K562 (cell line): ENCODE measurements around the gene BCR. TPM values are rescaled to one million over a fixed set of nuclear protein-coding genes. Genes with fewer than 3 reads are reported as not detected.

ENCODE experiments used
- polyA plus RNA-seq, 8 experiments: library from polyadenylated mRNA; depleted of rRNA in 4 of 8; stranded (reverse) in 5 of 8; unstranded in 3 of 8; fragments of >200 nt; fragmentation: Nextera tagmentation in 2 of 8; fragmentation: Illumina TruSeq in 1 of 8; extraction: Ambion mirVana in 2 of 8; extraction: Trizol in 1 of 8; gene quantifications; 2 replicates each; pipeline versions ENCODE4 v1.2.1 to v1.2.3, GENCODE V29; 2011 to 2014; ENCODE audit warnings: inconsistent platforms in 1 of 8, missing spikeins in 1 of 8
- small RNA-seq: library from RNA; depleted of rRNA; stranded (forward); fragments of <200 nt; gene quantifications from one replicate; pipeline ENCODE3, GENCODE V24; 2014
- total RNA-seq, 7 experiments: library from RNA; depleted of rRNA in 6 of 7; stranded (reverse); fragments of >200 nt in 6 of 7; fragmentation: Illumina TruSeq in 2 of 7; extraction: Trizol in 2 of 7; gene quantifications; 2 replicates each; pipeline versions ENCODE4 v1.2.1 to v1.2.3, GENCODE V29; 2011 to 2021; ENCODE audit warnings: low replicate concordance in 1 of 7

The BCR gene
- total and polyA plus RNA-seq, 9 of the 15 experiments (the other 6 are each of a cell fraction or from before 2014, with no cell fraction given), result 0.41 to 150 (median 45.6) TPM

Small RNA genes lying within 50 kb of the gene (small RNA-seq; reads per million reads assigned to genes)
- gene BCRP8, result not detected
- not detected for gene RF00017
- gene RF00066, result not detected
- not detected for gene RN7SL263P

Other genes with a start within 250 kb of the BCR start
- gene GNAZ, start 110.0 kb upstream of the BCR start, total RNA-seq (2014; rRNA removed), result 0.14 and 0.24 TPM in 2 replicates
- gene GNAZ, start 110.0 kb upstream of the BCR start, total RNA-seq (2014; rRNA removed; fragmentation: Illumina TruSeq; extraction: Trizol), result 0.04 and 0.10 TPM in 2 replicates
- 0.04 and 0.11 TPM in 2 replicates for gene GNAZ, start 110.0 kb upstream of the BCR start, total RNA-seq (2015; rRNA removed; fragmentation: Illumina TruSeq; extraction: Trizol)
- gene GNAZ, start 110.0 kb upstream of the BCR start, total RNA-seq (2021), result 0.22 and 0.74 TPM in 2 replicates
- gene GNAZ, start 110.0 kb upstream of the BCR start, polyA plus RNA-seq (2011; rRNA removed), result 0.13 and 0.22 TPM in 2 replicates
- 0.12 and 0.13 TPM in 2 replicates for gene GNAZ, start 110.0 kb upstream of the BCR start, polyA plus RNA-seq (2014; fragmentation: Illumina TruSeq; extraction: Trizol)
- gene GNAZ, start 110.0 kb upstream of the BCR start, polyA plus RNA-seq (2014; fragmentation: Nextera tagmentation; extraction: Ambion mirVana), result not detected
- 0.18 TPM in 1 of 2 replicates, not detected in the other for gene GNAZ, start 110.0 kb upstream of the BCR start, polyA plus RNA-seq (2014; rRNA removed)
- gene RSPH14, start 38.5 kb upstream of the BCR start, total RNA-seq (2014; rRNA removed), result not detected in 2 replicates
- not detected in 2 replicates for gene RSPH14, start 38.5 kb upstream of the BCR start, total RNA-seq (2014; rRNA removed; fragmentation: Illumina TruSeq; extraction: Trizol)
- gene RSPH14, start 38.5 kb upstream of the BCR start, total RNA-seq (2015; rRNA removed; fragmentation: Illumina TruSeq; extraction: Trizol), result not detected in 2 replicates
- gene RSPH14, start 38.5 kb upstream of the BCR start, total RNA-seq (2021), result not detected in 2 replicates
- 0.24 TPM in 1 of 2 replicates, not detected in the other for gene RSPH14, start 38.5 kb upstream of the BCR start, polyA plus RNA-seq (2011; rRNA removed)
- gene RSPH14, start 38.5 kb upstream of the BCR start, polyA plus RNA-seq (2014; fragmentation: Illumina TruSeq; extraction: Trizol), result not detected in 2 replicates
- gene RSPH14, start 38.5 kb upstream of the BCR start, polyA plus RNA-seq (2014; fragmentation: Nextera tagmentation; extraction: Ambion mirVana), result under 1 TPM in 1 of 2 experiments, not detected in 1; 0.35 TPM
- not detected in 2 replicates for gene RSPH14, start 38.5 kb upstream of the BCR start, polyA plus RNA-seq (2014; rRNA removed)
- gene RAB36, start 35.0 kb upstream of the BCR start, total RNA-seq (2014; rRNA removed), result 0.04 and 0.50 TPM in 2 replicates
- gene RAB36, start 35.0 kb upstream of the BCR start, total RNA-seq (2014; rRNA removed; fragmentation: Illumina TruSeq; extraction: Trizol), result not detected in 2 replicates
- not detected in 2 replicates for gene RAB36, start 35.0 kb upstream of the BCR start, total RNA-seq (2015; rRNA removed; fragmentation: Illumina TruSeq; extraction: Trizol)
- gene RAB36, start 35.0 kb upstream of the BCR start, total RNA-seq (2021), result 0.09 TPM in 1 of 2 replicates, not detected in the other
- 0.01 and 0.04 TPM in 2 replicates for gene RAB36, start 35.0 kb upstream of the BCR start, polyA plus RNA-seq (2011; rRNA removed)
- gene RAB36, start 35.0 kb upstream of the BCR start, polyA plus RNA-seq (2014; fragmentation: Illumina TruSeq; extraction: Trizol), result not detected in 2 replicates
- gene RAB36, start 35.0 kb upstream of the BCR start, polyA plus RNA-seq (2014; fragmentation: Nextera tagmentation; extraction: Ambion mirVana), result under 1 TPM; 0.04 to 0.08 TPM
- 0.08 TPM in 1 of 2 replicates, not detected in the other for gene RAB36, start 35.0 kb upstream of the BCR start, polyA plus RNA-seq (2014; rRNA removed)